Liver (tissue), 9 donors: Measurements from ENCODE around the gene ARR3. TPM values are rescaled to one million over a fixed set of nuclear protein-coding genes. Genes with fewer than 3 reads are reported as not detected.

ENCODE experiments used
- DNase-seq: peaks from one replicate; pipeline ENCODE4 v3.0.0-alpha.2; 2017; ENCODE audit warnings: low spot score
- H3K27ac ChIP-seq, 2 donors: one replicate each; pipeline ENCODE4 v1.7.0; 2013; ENCODE audit warnings: inconsistent platforms in 2 of 2, low read length in 2 of 2, control low read depth in 1 of 2, low read depth in 1 of 2, mild to moderate bottlenecking in 1 of 2
- H3K27me3 ChIP-seq, 4 donors: one replicate each; pipeline versions ENCODE4 v1.6.1 to v1.7.0; 2013; ENCODE audit warnings: low read length in 3 of 4, inconsistent platforms in 1 of 4, mild to moderate bottlenecking in 1 of 4, moderate library complexity in 1 of 4; ENCODE audit not compliant: control insufficient read depth in 4 of 4, insufficient read depth in 4 of 4
- H3K36me3 ChIP-seq, 4 donors: one replicate each; pipeline versions ENCODE4 v1.6.1 to v1.7.0; 2013; ENCODE audit warnings: low read length in 3 of 4, mild to moderate bottlenecking in 3 of 4, low read depth in 1 of 4, moderate library complexity in 1 of 4; ENCODE audit not compliant: control insufficient read depth in 4 of 4, insufficient read depth in 3 of 4
- H3K4me1 ChIP-seq, 4 donors: one replicate each; pipeline versions ENCODE4 v1.6.1 to v1.7.0; 2013; ENCODE audit warnings: low read length in 3 of 4, mild to moderate bottlenecking in 3 of 4, moderate library complexity in 1 of 4; ENCODE audit not compliant: control insufficient read depth in 4 of 4, insufficient read depth in 4 of 4
- H3K4me3 ChIP-seq, 3 donors: one replicate each; pipeline versions ENCODE4 v1.6.1 to v1.7.0; 2013; ENCODE audit warnings: low read length in 3 of 3, control low read depth in 1 of 3, low read depth in 1 of 3, mild to moderate bottlenecking in 1 of 3
- H3K9ac ChIP-seq, 2 donors: one replicate each; pipeline ENCODE4 v1.7.0; 2013; ENCODE audit warnings: low read length in 2 of 2, mild to moderate bottlenecking in 2 of 2, moderate library complexity in 2 of 2, control low read depth in 1 of 2, low read depth in 1 of 2
- H3K9me3 ChIP-seq, 4 donors: one replicate each; pipeline versions ENCODE4 v1.6.1 to v1.7.0; 2013; ENCODE audit warnings: low read length in 3 of 4; ENCODE audit not compliant: control insufficient read depth in 4 of 4
- ATF3 ChIP-seq: IDR thresholded peaks from 2 replicates; pipeline ENCODE4 v1.6.1; 2016; ENCODE audit warnings: antibody characterized with exemption
- CTCF ChIP-seq: fragments of 150-350 bp; IDR thresholded peaks from 2 replicates; pipeline ENCODE4 v1.5.1; 2017; ENCODE audit warnings: improper control_type of control experiment, low read depth, low read length; ENCODE audit not compliant: missing input control
- EGR1 ChIP-seq, 2 donors: IDR thresholded peaks; 2 replicates each; pipeline ENCODE4 v1.6.1; 2016 to 2018; ENCODE audit warnings: antibody characterized with exemption in 2 of 2, low read depth in 2 of 2
- FOXA1 ChIP-seq: IDR thresholded peaks from 2 replicates; pipeline ENCODE4 v1.6.1; 2016; ENCODE audit warnings: antibody characterized with exemption
- GABPA ChIP-seq, 2 donors: IDR thresholded peaks in 1 of 2; conservative IDR thresholded peaks in 1 of 2; 2 replicates each; pipeline ENCODE4 v1.6.1; 2016; ENCODE audit warnings: antibody characterized with exemption in 2 of 2, mild to moderate bottlenecking in 1 of 2, moderate library complexity in 1 of 2
- HNF4A ChIP-seq, 2 donors: conservative IDR thresholded peaks; 2 replicates each; pipeline ENCODE4 v1.6.1; 2016; ENCODE audit warnings: antibody characterized with exemption in 2 of 2, mild to moderate bottlenecking in 2 of 2
- JUND ChIP-seq, 2 donors: IDR thresholded peaks; 2 replicates each; pipeline ENCODE4 v1.6.1; 2016; ENCODE audit warnings: antibody characterized with exemption in 2 of 2
- MAX ChIP-seq: IDR thresholded peaks from 2 replicates; pipeline ENCODE4 v1.6.1; 2016; ENCODE audit warnings: antibody characterized with exemption
- NR2F2 ChIP-seq: IDR thresholded peaks from 2 replicates; pipeline ENCODE4 v1.6.1; 2016; ENCODE audit warnings: antibody characterized with exemption
- RAD21 ChIP-seq, 2 donors: IDR thresholded peaks; 2 replicates each; pipeline ENCODE4 v1.6.1; 2016; ENCODE audit warnings: antibody characterized with exemption in 2 of 2, mild to moderate bottlenecking in 2 of 2
- REST ChIP-seq: IDR thresholded peaks from 2 replicates; pipeline ENCODE4 v1.6.1; 2016; ENCODE audit warnings: antibody characterized with exemption, mild to moderate bottlenecking
- RXRA ChIP-seq, 2 donors: IDR thresholded peaks; 2 replicates each; pipeline ENCODE4 v1.6.1; 2017 to 2018; ENCODE audit warnings: antibody characterized with exemption in 2 of 2, mild to moderate bottlenecking in 1 of 2
- SP1 ChIP-seq: IDR thresholded peaks from 2 replicates; pipeline ENCODE4 v1.6.1; 2018; ENCODE audit warnings: antibody characterized with exemption, mild to moderate bottlenecking
- TAF1 ChIP-seq: conservative IDR thresholded peaks from 2 replicates; pipeline ENCODE4 v1.6.1; 2016; ENCODE audit warnings: antibody characterized with exemption, mild to moderate bottlenecking
- YY1 ChIP-seq: IDR thresholded peaks from 2 replicates; pipeline ENCODE4 v1.6.1; 2016; ENCODE audit warnings: antibody characterized with exemption, mild to moderate bottlenecking
- ZBTB33 ChIP-seq: IDR thresholded peaks from 2 replicates; pipeline ENCODE4 v1.6.1; 2016; ENCODE audit warnings: antibody characterized with exemption
- WGBS: extraction: QIAGEN DNeasy Blood & Tissue Kit; methylation state at CpG from one replicate; pipeline ENCODE4 v1.1.7; 2013; 5-methylcytosine and 5-hydroxymethylcytosine counted together
- polyA plus RNA-seq, 2 donors: library from polyadenylated mRNA; stranded (reverse) in 1 of 2; unstranded in 1 of 2; fragments of 200-250 nt in 1 of 2; fragments of >200 nt in 1 of 2; fragmentation: Nextera tagmentation in 1 of 2; extraction: Ambion mirVana in 1 of 2; gene quantifications; one replicate each; pipeline versions ENCODE4 v1.2.1 to v1.2.3, GENCODE V29; 2013 to 2015
- total RNA-seq, 2 donors: library from RNA; depleted of rRNA; stranded (reverse); fragments of >200 nt; gene quantifications; one replicate each; pipeline ENCODE4 v1.2.3, GENCODE V29; 2014
- donor health status: healthy.
- donor health status: healthy.
- donor health status: healthy.
- donor health status: healthy.
- donor health status: healthy.

ARR3 gene
- total and polyA plus RNA-seq, 4 donors = not detected

GRCh38 chrX:70255452-70255851, 12.7 kb upstream of the ARR3 start:
- TF ChIP-seq MAX = no peak
- TF ChIP-seq GABPA (IDR thresholded peaks at IDR 0.05 in 1 of 2, conservative IDR thresholded peaks at IDR 0.05 in 1 of 2) = no peak
- no peak for TF ChIP-seq YY1
- TF ChIP-seq RXRA (IDR thresholded peaks at IDR 0.05) = no peak
- no peak for TF ChIP-seq JUND (IDR thresholded peaks at IDR 0.05)
- TF ChIP-seq SP1 = no peak
- TF ChIP-seq ZBTB33 = no peak
- no peak for TF ChIP-seq FOXA1
- TF ChIP-seq HNF4A (conservative IDR thresholded peaks at IDR 0.05) = no peak
- TF ChIP-seq TAF1 = no peak
- TF ChIP-seq RAD21 (IDR thresholded peaks at IDR 0.05) = no peak
- no peak for TF ChIP-seq EGR1 (IDR thresholded peaks at IDR 0.05; ENCODE audit: low read depth in 2 of 2)
- TF ChIP-seq REST = no peak
- TF ChIP-seq NR2F2 = no peak
- TF ChIP-seq CTCF = no peak
- TF ChIP-seq ATF3 = no peak
- Histone ChIP-seq H3K36me3 (no peaks in the 10 kb centered on the region), H3K27me3 (no peaks in the 10 kb centered on the region), H3K27ac (no peak overlapping the region), H3K9me3 (no peaks in the 10 kb centered on the region), H3K4me1 (no peaks in the 10 kb centered on the region), H3K4me3 (no peak overlapping the region), H3K9ac (no peak overlapping the region)
- WGBS = 94% methylated on average over 2 of the region's 2 CpGs
- no peak for DNase-seq
